ENCODE measurements around the gene HBEGF. TPM values are rescaled to one million over a fixed set of nuclear protein-coding genes. Genes with fewer than 3 reads are reported as not detected.
A peak's percentile ranks its signal among the peaks of the same experiment; 100 is the strongest.

HBEGF gene
- total RNA-seq, 6 donors from 2014 or later = 10.5 to 65.0 (median 49.5) TPM

GRCh38 chr5:140293849-140294100, 52.6 kb downstream of the HBEGF start:
- H3K4me1 ChIP-seq = peaks cover 42 to 63% (median 46%) of the 10 kb centered on the region in 4 donors
- peak in 1 of 2 donors; percentile 30 for ATAC-seq (ENCODE audit: low FRiP score in 2 of 2)
- H3K4me3 ChIP-seq = no peak overlapping the region
- peaks cover 0 to 3% (median 0%) of the 10 kb centered on the region in 4 donors for H3K36me3 ChIP-seq
- 62 to 69% methylated on average over 1 of the region's 1 CpG for WGBS, 2 donors
- no peak for DNase-seq
- H3K9me3 ChIP-seq = no peaks in the 10 kb centered on the region
- H3K27me3 ChIP-seq = no peaks in the 10 kb centered on the region
- no peak for TF ChIP-seq POLR2A (IDR thresholded peaks at IDR 0.05)
- TF ChIP-seq CTCF (IDR thresholded peaks at IDR 0.05) = no peak
- no peak for TF ChIP-seq EP300 (IDR thresholded peaks at IDR 0.05)
- no peak for TF ChIP-seq POLR2AphosphoS5 (IDR thresholded peaks at IDR 0.05)
- peak overlapping the region in 3 of 4 donors; percentile 47 to 61 (median 56) for H3K27ac ChIP-seq

GRCh38 chr5:140293091-140293848, 53.1 kb downstream of the HBEGF start:
- H3K27ac ChIP-seq = peak overlapping the region; percentile 19 to 61 (median 52)
- no peaks in the 10 kb centered on the region for H3K9me3 ChIP-seq
- ATAC-seq (ENCODE audit: low FRiP score in 2 of 2) (peak in 1 of 2 donors; percentile 71), DNase-seq (no peak)
- no peaks in the 10 kb centered on the region for H3K36me3 ChIP-seq
- no peaks in the 10 kb centered on the region for H3K27me3 ChIP-seq
- TF ChIP-seq POLR2A (IDR thresholded peaks at IDR 0.05) (no peak), POLR2AphosphoS5 (IDR thresholded peaks at IDR 0.05) (no peak), EP300 (IDR thresholded peaks at IDR 0.05) (no peak), CTCF (IDR thresholded peaks at IDR 0.05) (no peak)
- 43 to 45% methylated on average over 4 of the region's 4 CpGs for WGBS, 2 donors
- peaks cover 42 to 58% (median 45%) of the 10 kb centered on the region in 4 donors for H3K4me1 ChIP-seq
- no peak overlapping the region for H3K4me3 ChIP-seq

- DNase-seq (no peak), ATAC-seq (ENCODE audit: low FRiP score in 2 of 2) (no peak)
- Histone ChIP-seq H3K36me3 (no peaks in the 10 kb centered on the region), H3K4me1 (peaks cover 40 to 50% (median 41%) of the 10 kb centered on the region in 4 donors), H3K4me3 (no peak overlapping the region), H3K27me3 (no peaks in the 10 kb centered on the region), H3K27ac (peak overlapping the region; percentile 23 to 61 (median 52)), H3K9me3 (no peaks in the 10 kb centered on the region)
- 62 to 86% methylated on average over 1 of the region's 1 CpG for WGBS, 2 donors
- no peak for TF ChIP-seq CTCF (IDR thresholded peaks at IDR 0.05)
Measured at GRCh38 chr5:140292212-140293036, 54.0 kb downstream of the HBEGF start.

- DNase-seq = no peak
- ATAC-seq (ENCODE audit: low FRiP score in 2 of 2) = no peak
- Histone ChIP-seq H3K36me3 (no peaks in the 10 kb centered on the region), H3K4me1 (peaks cover 11 to 29% (median 28%) of the 10 kb centered on the region in 4 donors), H3K27me3 (no peaks in the 10 kb centered on the region), H3K27ac (no peak overlapping the region), H3K9me3 (no peaks in the 10 kb centered on the region), H3K4me3 (no peak overlapping the region)
- 70 to 75% methylated on average over 7 of the region's 7 CpGs for WGBS, 2 donors
- no peak for TF ChIP-seq EP300 (IDR thresholded peaks at IDR 0.05)
- no peak for TF ChIP-seq POLR2AphosphoS5 (IDR thresholded peaks at IDR 0.05)
- no peak for TF ChIP-seq POLR2A (IDR thresholded peaks at IDR 0.05)
- no peak for TF ChIP-seq CTCF (IDR thresholded peaks at IDR 0.05)
Measured at GRCh38 chr5:140287801-140288521, 58.4 kb downstream of the HBEGF start.
